Left cardiac atrium (tissue), 4 donors: ENCODE measurements around the gene MGAT5. TPM values are rescaled to one million over a fixed set of nuclear protein-coding genes. Genes with fewer than 3 reads are reported as not detected.
"Not testable (repeated sequence)": the region's sequence is repeated elsewhere in the genome, so short reads cannot be mapped to it uniquely, and the experiment has no call there.

Source experiments
- ATAC-seq, 2 donors: fragments of 200-7000 bp; cut with Tn5 transposase; one replicate each; pipeline ENCODE4 v1.9.1; 2020; ENCODE audit warnings: mild to moderate bottlenecking in 2 of 2, moderate library complexity in 2 of 2
- DNase-seq: peaks from one replicate; pipeline ENCODE4 v3.0.0-alpha.2; 2020
- intact Hi-C, 2 donors: fragments of 100-400 bp; cut with DNase I; formaldehyde crosslinking; loops; one replicate each; pipeline versions ENCODE4 v1.14.1 to v1.15.1; 2022 to 2023
- total RNA-seq, 2 donors: library from RNA; stranded (reverse); fragmentation: NEBNext Ultra II Directional; extraction: Animal tissue kit (Norgen Biotek cat#: 25700); gene quantifications; one replicate each; pipeline ENCODE4 v1.2.1, GENCODE V29; 2021
- donor health status: DM: no; HTN: yes; CAD: no.
- donor health status: DM: no; HTN: yes; CAD: no; lungs with severe emphysema.
- donor health status: DM: yes; HTN: yes; CAD: no.
- donor health status: Dilated cardiomyopathy.

The MGAT5 gene
- total RNA-seq, 2 donors from 2014 or later, result 110 to 142 TPM

DNA sequence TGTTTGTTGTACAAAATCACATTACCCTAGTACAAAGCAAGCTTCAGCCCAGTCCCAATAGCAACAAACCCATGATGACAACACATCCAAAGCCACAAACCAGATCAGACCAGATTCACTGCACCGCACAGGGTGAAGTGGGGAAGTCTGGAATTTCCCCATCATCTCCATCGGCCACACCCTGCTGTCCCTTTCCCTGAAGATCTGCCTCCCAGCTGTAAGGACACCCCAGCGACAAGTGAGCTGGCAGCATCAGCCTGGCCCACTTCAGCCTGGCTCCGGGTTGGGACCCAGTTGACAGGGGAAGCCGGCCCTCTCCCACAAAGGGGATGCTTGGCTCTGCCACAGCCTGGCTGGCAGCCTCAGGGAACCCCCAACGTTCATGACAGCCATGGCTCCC, 207.6 kb downstream of the MGAT5 start:
- intact Hi-C loops, result loop anchor here in 1 of 2 donors (5.0 to 10.0 kb wide), 2 partner anchors 313 to 436 kb away; no protein-coding TSS in a partner anchor
- ATAC-seq, result no peak
- DNase-seq, result no peak

DNA sequence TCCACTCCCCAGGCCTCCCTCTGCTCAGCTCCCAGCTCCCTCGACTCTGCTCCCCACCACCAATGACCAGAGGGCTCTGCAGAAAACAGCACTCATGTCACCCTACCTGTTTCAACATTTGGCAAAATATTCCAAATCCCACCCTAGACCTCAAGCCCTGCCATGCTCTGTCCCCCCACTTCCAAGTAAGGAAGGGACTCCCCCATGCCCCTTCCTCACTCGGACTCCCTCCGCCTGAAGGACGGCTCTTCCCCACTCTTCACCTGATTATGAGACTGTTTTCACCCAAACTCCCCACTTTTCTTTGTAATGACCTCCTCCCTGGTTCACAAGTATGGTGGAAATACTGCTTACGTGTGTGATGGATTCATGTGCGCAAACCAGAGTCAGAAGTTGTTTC, 208.4 kb downstream of the MGAT5 start:
- intact Hi-C loops, result loop anchor here in 1 of 2 donors (5.0 to 10.0 kb wide), 2 partner anchors 313 to 435 kb away; no protein-coding TSS in a partner anchor
- DNase-seq, result no peak
- no peak for ATAC-seq

DNA sequence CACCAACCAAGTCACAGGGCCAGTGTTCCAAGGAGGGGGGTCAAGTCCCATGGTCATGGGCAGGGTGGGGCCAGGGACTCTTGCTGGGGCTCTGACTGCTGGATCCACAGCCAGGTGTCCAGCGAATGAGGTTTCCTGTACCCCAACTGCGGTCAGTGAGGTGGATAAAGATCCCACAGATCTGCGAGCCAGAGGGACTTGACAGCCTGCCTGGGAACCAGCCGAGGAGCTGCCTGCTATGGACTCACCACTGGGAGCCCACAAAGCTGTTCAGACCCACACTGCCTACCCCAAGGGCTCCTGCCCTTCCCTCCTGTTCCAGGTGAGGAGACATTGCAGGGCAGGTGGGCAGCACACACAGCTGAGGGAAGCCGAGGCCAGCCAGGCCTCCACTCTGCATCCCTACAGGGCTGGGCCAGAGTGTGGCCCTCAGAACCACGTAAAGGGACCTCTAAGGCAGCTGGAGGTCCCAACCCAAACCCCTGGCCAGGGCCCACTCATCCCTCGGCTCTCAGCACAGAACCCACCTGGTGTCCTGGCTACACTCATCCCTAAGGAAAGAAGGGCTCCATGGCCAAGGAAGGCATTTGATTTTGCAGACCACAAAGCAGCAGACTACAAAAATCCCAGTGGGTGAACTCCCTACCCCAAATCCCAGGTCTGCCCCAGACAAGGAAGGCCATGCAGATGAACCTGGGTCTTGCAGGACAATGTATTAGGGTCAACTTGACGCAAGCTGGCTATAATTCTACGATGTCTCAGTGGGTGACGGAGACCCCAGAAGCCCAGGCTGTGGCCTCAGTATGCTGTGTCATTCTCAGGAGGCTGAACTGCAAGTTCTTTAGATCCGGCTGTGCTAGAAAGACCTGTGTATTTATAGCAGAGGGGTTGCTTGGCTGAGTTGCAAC, 209.2 kb downstream of the MGAT5 start:
- intact Hi-C loops, result loop anchor here in 1 of 2 donors (5.0 to 10.0 kb wide), 2 partner anchors 312 to 434 kb away; no protein-coding TSS in a partner anchor
- no peak for DNase-seq

DNA sequence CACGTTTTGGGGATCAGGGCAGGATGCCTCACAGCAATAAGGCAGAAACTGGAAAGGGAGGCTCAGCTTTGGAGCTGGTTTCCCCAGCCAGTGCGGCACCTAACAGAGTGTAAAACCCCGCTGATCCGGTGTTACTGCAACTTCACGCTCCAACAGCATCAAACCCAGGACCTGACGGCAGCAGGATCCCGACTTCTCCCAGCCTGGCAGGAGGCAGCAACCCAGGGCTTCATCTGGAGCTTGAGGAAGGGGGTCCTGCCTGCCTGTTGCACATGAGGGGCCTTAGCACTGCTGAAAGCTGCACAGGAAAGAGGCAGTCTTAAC, 209.8 kb downstream of the MGAT5 start:
- DNase-seq, result no peak
- intact Hi-C loops, result loop anchor here in 1 of 2 donors (5.0 to 10.0 kb wide), 2 partner anchors 311 to 434 kb away; no protein-coding TSS in a partner anchor

More for the DNA sequence above, 209.2 kb downstream of the MGAT5 start:
- no peak for ATAC-seq

DNA sequence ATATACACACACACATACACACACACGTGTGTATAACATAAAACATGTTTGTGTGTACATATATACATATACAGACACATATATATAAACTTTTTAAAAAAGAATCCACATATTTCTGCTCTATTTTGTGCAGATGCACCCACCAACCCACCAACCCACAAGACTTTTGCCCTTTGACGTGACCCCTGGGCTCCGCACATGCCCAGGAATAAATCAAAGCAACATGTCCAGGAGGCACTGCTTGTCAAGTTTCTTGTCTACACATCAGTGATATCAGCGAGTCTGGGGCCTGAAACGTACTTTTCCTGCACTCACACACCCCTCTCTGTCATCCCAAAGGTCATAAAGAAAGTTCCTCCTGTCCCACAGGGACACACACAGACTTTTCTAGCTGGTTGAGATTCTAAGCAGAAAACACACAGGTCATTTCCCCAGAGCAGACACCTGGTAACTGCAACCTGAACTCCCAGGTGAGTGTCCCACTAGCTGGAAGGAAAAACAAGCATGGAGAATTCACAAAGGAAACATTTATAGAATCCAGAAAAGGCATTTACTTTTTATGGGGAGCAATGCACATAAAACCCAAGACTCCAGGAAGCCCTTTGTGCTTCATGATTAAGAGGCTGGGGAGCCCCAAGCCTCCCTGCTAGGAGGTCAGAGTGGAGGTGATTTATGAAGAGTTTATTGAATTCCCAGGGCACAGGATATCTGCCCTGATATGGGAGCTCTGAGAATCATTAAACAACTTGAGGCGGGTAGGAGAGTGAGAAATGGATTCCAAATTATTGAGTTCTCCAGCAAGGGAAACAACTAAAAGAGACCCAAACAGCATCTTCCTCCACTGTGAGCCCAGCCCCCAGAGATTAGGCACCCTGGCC, 211.6 kb downstream of the MGAT5 start:
- intact Hi-C loops, result loop anchor here (5.0 to 10.0 kb wide), 2 partner anchors 309 to 437 kb away; no protein-coding TSS in a partner anchor
- ATAC-seq, result no peak
- no peak for DNase-seq

More for the DNA sequence above, 209.8 kb downstream of the MGAT5 start:
- ATAC-seq, result no peak

DNA sequence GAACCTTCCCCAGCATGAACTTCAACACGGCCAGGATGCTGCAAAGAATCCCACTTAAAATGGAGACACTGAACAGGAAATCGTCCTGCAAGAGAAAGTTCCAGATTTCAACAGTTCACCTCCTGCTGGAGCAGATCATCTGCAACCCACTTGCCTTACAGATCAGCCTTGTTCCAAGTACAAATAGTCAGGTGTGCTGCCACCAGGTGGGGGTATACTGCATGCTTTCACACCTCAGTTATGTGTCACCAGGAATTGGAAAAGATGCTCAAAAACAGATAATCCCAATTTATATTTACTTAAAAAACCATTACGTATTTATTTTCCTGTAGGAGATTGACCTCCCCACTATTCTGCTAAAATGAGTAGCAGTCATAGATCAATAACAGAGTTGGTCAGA, 212.3 kb downstream of the MGAT5 start:
- DNase-seq (no peak), ATAC-seq (no peak)
- intact Hi-C loops, result loop anchor here (5.0 to 10.0 kb wide), 2 partner anchors 309 to 436 kb away; no protein-coding TSS in a partner anchor

DNA sequence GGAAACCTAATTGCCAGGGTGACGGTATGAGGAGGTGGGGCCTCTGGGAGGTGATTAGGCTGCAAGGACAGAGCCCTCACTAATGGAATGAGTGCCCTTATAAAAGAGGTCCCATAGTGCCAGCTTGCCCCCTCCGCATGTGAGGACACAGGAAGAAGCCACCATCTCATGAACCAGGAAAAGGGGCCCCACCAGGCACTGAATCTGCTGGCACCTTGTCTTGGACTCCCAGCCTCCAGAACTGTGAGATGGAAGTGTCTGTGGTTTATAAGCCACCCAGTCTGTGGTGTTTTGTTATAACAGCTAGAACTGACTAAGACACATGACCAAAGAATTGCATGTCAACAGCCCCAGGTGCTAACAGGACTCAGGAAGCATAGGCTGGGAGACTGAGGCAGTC, 214.3 kb downstream of the MGAT5 start:
- intact Hi-C loops, result loop anchor here (5.0 to 10.0 kb wide), 2 partner anchors 307 to 434 kb away; no protein-coding TSS in a partner anchor
- DNase-seq, result no peak

DNA sequence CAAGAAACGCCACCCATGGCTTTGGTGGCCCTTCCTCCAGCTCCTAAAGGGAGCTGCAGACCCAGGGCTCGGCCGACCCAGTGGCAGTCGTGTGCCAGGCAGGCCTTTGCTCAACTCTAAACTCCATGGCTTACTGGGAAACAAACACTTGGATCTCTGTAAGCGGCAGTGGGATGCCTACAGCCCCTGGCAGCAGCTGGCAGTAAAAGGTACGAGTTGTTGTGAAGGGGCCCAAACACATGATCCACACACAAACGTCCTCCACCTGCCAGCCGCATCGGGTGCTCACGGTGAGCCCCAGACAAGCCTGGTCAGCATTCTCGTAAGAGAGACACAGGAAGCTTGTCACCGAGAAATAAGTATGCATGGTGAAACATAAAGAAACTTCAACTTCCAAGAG, 214.9 kb downstream of the MGAT5 start:
- intact Hi-C loops, result loop anchor here (5.0 to 10.0 kb wide), 2 partner anchors 306 to 434 kb away; no protein-coding TSS in a partner anchor
- ATAC-seq (no peak), DNase-seq (no peak)

More for the DNA sequence above, 214.3 kb downstream of the MGAT5 start:
- ATAC-seq, result no peak

DNA sequence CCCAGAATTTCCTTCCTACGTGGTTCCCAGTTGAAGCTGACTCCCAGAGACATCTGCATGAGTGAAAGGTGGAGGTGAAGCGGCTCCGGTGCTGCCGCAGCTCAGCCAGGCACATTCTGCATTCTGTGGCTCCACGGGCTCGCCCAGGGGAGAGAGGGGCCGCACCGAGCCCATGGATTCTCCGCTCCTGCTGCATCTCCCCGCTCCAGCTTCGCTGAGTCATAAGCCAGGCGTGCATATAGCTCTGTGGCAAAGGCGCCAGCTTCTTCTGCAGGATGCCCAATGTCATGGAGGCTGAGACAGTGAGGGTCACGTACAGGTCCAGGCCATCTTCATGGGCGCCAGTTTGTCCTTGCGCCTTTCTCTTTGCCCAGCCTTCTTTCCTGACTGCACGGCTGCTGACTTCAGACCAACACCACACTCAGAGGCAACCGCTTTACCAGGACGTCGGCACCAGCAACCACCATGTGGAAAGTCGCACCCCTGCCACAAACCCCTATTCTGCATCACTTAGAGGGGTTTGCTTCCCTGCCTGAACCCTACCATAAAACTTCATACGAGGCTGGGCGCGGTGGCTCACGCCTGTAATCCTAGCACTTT, 215.7 kb downstream of the MGAT5 start:
- ATAC-seq, result no peak
- intact Hi-C loops, result loop anchor here (5.0 to 10.0 kb wide), 2 partner anchors 305 to 433 kb away; no protein-coding TSS in a partner anchor
- DNase-seq, result no peak

DNA sequence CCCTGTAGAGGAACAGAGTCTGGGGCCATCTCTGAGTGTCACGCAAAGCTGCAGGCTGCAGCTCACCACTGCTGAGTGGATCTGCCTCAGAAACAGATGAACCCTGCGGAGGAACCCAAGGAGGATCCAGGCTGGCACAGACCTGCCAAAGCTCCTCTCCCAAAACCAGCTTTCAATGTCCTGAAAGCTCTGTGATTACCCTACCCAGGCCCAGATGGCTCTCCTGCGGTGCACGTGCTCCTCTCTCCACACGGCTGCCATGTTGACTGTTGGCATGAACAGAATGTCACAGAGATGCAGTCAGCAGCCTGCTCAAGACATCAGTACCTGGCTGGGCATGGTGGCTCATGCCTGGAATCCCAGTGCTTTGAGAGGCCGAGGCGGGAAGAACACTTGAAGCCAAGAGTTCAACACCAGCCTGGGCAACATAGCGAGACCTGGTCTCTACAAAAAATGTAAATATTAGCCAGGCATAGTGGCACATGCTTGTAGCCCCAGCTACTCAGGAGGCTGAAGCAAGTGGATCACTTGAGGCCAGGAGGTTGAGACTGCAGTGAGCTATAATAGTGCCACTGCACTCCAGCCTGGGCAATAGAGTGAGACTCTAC, 216.8 kb downstream of the MGAT5 start:
- intact Hi-C loops, result no loop called here
- ATAC-seq (no peak), DNase-seq (no peak)

DNA sequence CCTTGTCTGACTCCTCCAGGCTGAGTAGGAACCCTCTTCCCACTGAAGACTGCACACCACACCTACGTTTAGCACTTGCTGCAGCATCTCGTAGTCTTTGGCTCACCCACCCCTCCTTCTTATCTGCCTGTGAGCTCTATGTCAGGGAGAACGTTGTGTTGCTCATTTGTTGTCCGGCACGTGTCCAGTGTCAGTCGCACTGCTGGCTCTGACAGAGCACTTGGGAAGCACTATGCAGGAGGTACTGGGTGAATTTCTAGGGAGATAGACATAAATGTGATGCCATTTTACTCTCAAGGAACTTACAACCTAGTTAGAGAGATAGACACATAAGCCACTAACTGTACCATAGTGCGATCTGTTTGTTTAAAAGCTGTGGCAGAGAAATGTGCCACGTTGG, 223.1 kb downstream of the MGAT5 start:
- peak in 1 of 2 donors; percentile 73 for ATAC-seq
- DNase-seq, intact Hi-C loops: not testable (repeated sequence)

DNA sequence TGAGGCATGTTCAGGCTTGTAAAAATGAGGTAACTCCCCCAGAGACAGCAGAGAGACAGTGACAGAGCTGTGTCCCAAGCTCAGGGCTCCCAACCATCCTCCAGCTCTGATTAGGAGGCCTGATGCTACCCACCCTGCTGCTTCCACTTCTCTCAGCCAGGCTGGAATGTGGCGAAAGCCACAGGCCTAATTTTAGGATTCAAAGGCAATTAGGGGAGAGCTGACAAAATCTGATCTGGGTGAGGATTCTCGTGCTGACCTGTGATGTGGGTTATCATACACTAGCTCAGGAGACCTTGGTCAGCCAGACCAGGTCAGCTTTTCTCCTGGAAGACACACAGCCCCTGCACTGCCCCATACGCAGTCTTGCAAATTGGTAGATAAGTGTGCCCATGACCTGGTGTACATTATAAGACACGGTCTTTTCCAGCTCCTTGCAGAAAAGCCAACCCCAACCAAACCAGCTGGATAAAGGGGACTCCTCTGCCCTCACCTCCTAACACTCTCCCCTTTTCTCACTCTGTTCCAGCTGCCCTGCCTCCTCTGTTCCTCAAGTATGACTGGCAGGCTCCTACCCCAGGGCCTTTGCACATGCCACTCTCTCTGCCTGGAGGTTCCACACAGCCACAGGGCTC, 225.9 kb downstream of the MGAT5 start:
- DNase-seq, result no peak
- ATAC-seq, result no peak
- intact Hi-C loops, result no loop called here

DNA sequence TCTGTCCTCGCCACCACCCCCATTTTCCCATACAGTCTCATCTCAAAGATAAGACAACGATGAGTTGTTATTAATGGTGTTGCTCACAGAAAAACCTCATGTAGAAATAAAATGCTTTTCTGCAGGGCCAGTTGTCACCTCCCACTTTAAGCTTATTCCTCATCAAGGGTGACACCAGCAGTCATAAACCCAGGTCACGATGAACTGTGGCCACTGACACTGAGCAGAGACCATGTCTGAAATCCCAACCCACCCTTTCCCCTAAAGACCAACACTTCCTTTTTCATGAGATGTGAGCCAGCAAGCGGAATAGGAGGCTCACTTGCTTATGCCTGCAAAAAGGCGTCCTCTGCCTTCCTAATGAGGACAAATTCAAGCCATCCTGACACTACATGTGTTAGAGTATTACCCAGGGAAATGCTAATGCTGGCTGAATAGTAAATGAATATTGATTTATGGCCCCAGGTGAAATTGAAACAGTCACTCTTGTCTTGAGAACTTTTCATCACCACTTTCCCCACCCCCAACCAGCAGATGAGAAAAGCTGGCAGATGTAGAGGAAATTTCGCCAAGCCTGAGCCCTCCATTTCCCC, 228.4 kb downstream of the MGAT5 start:
- DNase-seq (no peak), ATAC-seq (no peak)
- intact Hi-C loops, result no loop called here

DNA sequence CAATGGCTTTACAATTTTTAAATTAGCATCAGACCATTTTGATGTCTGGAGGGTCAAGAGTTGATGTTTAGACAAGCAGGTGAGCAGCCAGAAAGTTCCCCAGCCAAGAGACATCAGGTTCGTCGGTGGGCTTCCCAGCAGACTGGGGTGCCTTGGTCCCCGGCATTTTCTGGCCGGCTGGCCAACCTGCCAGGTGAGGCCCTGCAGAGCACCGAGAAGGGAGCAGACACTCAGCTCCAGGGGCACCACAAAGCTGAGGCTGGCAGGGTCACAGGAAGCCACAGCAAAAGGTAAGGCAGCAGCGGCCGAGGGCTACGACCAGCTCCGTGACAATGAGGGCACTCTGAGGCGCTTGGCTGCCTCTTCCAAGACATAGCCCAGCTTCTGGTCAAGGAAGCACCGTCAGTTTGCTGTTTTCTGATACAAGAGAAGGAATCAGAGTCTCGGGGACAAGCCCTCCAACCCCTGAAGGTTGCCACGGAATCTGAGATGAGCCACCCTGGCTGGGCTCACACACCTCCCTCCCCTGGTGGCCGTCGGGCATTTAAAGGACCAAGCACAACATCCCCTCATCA, 229.0 kb downstream of the MGAT5 start:
- no peak for DNase-seq
- no peak for ATAC-seq
- intact Hi-C loops, result no loop called here

DNA sequence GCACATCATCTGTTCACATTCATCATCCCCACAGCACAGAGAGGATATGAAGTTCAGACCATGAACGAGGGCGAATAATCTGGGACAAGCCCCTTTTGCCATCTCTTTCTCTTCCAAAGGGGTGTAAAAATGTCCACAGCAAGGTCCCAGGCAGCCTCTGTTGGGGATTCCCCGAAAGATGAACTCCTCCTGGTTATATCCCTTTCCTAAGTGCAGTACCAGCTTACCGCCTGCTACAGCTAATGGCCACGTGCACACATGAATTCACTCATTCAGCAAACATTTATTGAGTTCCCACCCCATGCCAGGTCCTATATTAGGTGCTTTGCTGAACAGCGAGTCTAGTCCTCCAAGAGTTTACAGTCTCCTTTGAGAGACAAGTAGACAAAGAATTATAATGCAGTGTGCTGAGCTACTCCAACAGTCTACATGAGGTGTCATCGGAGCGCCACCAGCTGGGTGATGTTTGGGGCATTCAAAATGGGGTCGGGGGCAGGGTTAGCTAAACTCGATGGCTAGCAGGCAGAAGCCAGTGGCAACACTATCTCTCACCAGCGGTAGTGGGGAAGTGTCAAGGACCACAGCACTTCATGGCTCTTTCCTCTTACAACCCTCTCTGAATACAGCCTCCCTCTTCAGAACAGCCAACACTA, 236.0 kb downstream of the MGAT5 start:
- DNase-seq, result no peak
- intact Hi-C loops, result loop anchor here in 1 of 2 donors (5.0 kb wide), 1 partner anchor 47 kb away; no protein-coding TSS in a partner anchor
- no peak for ATAC-seq

DNA sequence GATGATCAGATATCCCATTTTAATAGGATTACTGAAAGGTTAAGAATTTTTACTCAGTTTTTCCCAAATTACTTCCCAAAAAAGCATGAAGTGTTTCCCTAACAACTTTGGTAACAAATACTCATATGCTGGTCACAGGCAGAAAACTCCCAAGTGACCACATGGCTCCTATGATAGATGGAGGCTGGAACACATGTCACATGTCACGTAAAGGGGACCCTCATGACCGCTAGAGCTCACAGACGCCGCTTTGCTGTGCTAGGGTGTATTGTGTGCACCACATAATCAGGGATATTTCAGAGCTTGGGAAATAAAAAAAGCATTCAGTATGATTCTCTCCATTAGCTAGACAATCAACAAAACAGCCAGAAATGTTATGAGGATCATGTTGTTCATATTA, 236.7 kb downstream of the MGAT5 start:
- intact Hi-C loops, result loop anchor here in 1 of 2 donors (5.0 kb wide), 1 partner anchor 47 kb away; no protein-coding TSS in a partner anchor
- no peak for DNase-seq
- no peak for ATAC-seq

DNA sequence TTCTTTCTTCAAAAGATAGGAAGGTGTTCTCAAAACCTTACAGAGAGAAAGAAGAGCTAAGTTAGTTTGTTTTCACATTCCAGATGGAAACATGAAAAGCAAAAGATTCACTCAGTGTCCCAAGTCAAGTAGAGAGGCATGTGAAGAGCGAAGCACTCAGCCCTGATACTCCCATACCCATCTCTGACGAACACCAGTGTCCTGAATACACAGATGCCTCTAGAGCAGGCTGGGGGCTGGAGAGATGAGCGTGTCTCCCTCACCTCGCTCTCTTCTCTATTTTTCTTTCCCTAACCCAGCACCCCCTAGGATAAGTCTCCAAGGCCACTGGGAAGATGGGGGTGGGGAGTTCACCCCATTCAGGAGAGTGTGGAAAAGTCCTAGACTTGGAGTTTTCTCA, 237.2 kb downstream of the MGAT5 start:
- DNase-seq, result no peak
- ATAC-seq, result peak; percentile 59 to 85
- intact Hi-C loops, result loop anchor here in 1 of 2 donors (5.0 kb wide), 1 partner anchor 46 kb away; no protein-coding TSS in a partner anchor
